Calu3 (cell line): Measurements from ENCODE around the gene TMEM62. TPM values are rescaled to one million over a fixed set of nuclear protein-coding genes. Genes with fewer than 3 reads are reported as not detected.

Experiments used
- BruUV-seq: library from RNA; stranded (reverse); fragments of 400-500 nt; replicated peaks from 2 replicates; lab custom pipeline; 2021; lab: Mats Ljungman, UMichigan
- CTCF ChIA-PET: fragments of 300-600 bp; sonication (Branson Sonifier 250); formaldehyde crosslinking; loops from one replicate; lab custom pipeline; 2022; ENCODE audit warnings: antibody characterized with exemption; lab: Charles Lee
- DNase-seq: peaks from one replicate; pipeline ENCODE4 v3.0.0; 2022
- H3K27ac Mint-ChIP-seq: one replicate; pipeline ENCODE4 v1.8.0; 2022; ENCODE audit warnings: mixed read lengths; ENCODE audit not compliant: unreplicated experiment
- H3K27me3 Mint-ChIP-seq: one replicate; pipeline ENCODE4 v1.8.0; 2022; ENCODE audit warnings: mixed read lengths; ENCODE audit not compliant: unreplicated experiment
- H3K36me3 Mint-ChIP-seq: one replicate; pipeline ENCODE4 v1.8.0; 2022; ENCODE audit warnings: mild to moderate bottlenecking, moderate library complexity, mixed read lengths; ENCODE audit not compliant: insufficient read depth, unreplicated experiment
- H3K4me1 Mint-ChIP-seq: one replicate; pipeline ENCODE4 v1.8.0; 2022; ENCODE audit warnings: mild to moderate bottlenecking, low read depth, mixed read lengths; ENCODE audit not compliant: unreplicated experiment
- H3K4me3 Mint-ChIP-seq: one replicate; pipeline ENCODE4 v1.8.0; 2022; ENCODE audit warnings: mild to moderate bottlenecking, low read depth, moderate library complexity, mixed read lengths; ENCODE audit not compliant: unreplicated experiment
- H3K9me3 Mint-ChIP-seq: one replicate; pipeline ENCODE4 v1.8.0; 2022; ENCODE audit warnings: low read depth, mixed read lengths; ENCODE audit not compliant: unreplicated experiment
- CTCF ChIP-seq: fragments of 200-600 bp; IDR thresholded peaks from one replicate; pipeline ENCODE4 v1.8.0; 2022; ENCODE audit warnings: antibody characterized with exemption; ENCODE audit not compliant: unreplicated experiment
- intact Hi-C: fragments of 100-400 bp; cut with micrococcal nuclease; formaldehyde crosslinking; loops from one replicate; pipeline ENCODE4 v1.10.0; 2022; ENCODE audit not compliant: unreplicated experiment
- total RNA-seq: library from RNA; stranded (reverse); gene quantifications from 2 replicates; pipeline ENCODE4 v1.2.3, GENCODE V29; 2022

The TMEM62 gene
- total RNA-seq, 1 experiment from 2014 or later = 25.4 TPM

GRCh38 chr15:43208052-43209002 lies 74.9 kb downstream of the TMEM62 start:
- H3K9me3 Mint-ChIP-seq = no peaks in the 10 kb centered on the region
- H3K36me3 Mint-ChIP-seq = no peaks in the 10 kb centered on the region
- TF ChIP-seq CTCF = no peak
- intact Hi-C loops = no loop called here
- no peak overlapping the region for H3K4me3 Mint-ChIP-seq
- CTCF ChIA-PET = no interaction called here
- H3K27me3 Mint-ChIP-seq = peaks cover 72% of the 10 kb centered on the region
- H3K27ac Mint-ChIP-seq = no peak overlapping the region
- H3K4me1 Mint-ChIP-seq = peaks cover 5% of the 10 kb centered on the region
- no peak for DNase-seq
- no TSS peak for BruUV-seq

GRCh38 chr15:43209059-43209824 lies 75.9 kb downstream of the TMEM62 start:
- Mint-ChIP-seq H3K36me3 (no peaks in the 10 kb centered on the region), H3K4me3 (no peak overlapping the region), H3K27ac (no peak overlapping the region), H3K27me3 (peaks cover 63% of the 10 kb centered on the region), H3K9me3 (no peaks in the 10 kb centered on the region), H3K4me1 (peaks cover under 1% of the 10 kb centered on the region)
- CTCF ChIA-PET = no interaction called here
- BruUV-seq = no TSS peak
- no peak for TF ChIP-seq CTCF
- DNase-seq = no peak
- intact Hi-C loops = no loop called here

- TF ChIP-seq CTCF = no peak
- CTCF ChIA-PET = interaction anchor here (0.6 kb wide), 1 partner anchor 65 kb away, joined by 4 read pairs; no protein-coding TSS in a partner anchor
- BruUV-seq = no TSS peak
- intact Hi-C loops = no loop called here
- peaks cover 54% of the 10 kb centered on the region for H3K27me3 Mint-ChIP-seq
- H3K4me1 Mint-ChIP-seq = no peaks in the 10 kb centered on the region
- DNase-seq = no peak
- H3K27ac Mint-ChIP-seq = no peak overlapping the region
- H3K9me3 Mint-ChIP-seq = no peaks in the 10 kb centered on the region
- no peak overlapping the region for H3K4me3 Mint-ChIP-seq
- H3K36me3 Mint-ChIP-seq = no peaks in the 10 kb centered on the region
Measured at GRCh38 chr15:43210172-43210745, 76.9 kb downstream of the TMEM62 start.

- intact Hi-C loops = no loop called here
- CTCF ChIA-PET = no interaction called here
- no peaks in the 10 kb centered on the region for H3K9me3 Mint-ChIP-seq
- H3K4me3 Mint-ChIP-seq = no peak overlapping the region
- peaks cover 53% of the 10 kb centered on the region for H3K27me3 Mint-ChIP-seq
- H3K4me1 Mint-ChIP-seq = no peaks in the 10 kb centered on the region
- DNase-seq = no peak
- BruUV-seq = no TSS peak
- TF ChIP-seq CTCF = no peak
- H3K27ac Mint-ChIP-seq = no peak overlapping the region
- no peaks in the 10 kb centered on the region for H3K36me3 Mint-ChIP-seq
Measured at GRCh38 chr15:43210807-43211206, 77.4 kb downstream of the TMEM62 start.
